SK-N-SH treated with all-trans-retinoic acid at 6 μM for 48 hours (cell line): ENCODE results near the gene EXOC4.

Source experiments
- ATAC-seq: fragments of 200-7000 bp; cut with Tn5 transposase; 3 replicates; pipeline ENCODE4 v1.9.1; 2020; ENCODE audit warnings: mild to moderate bottlenecking, moderate library complexity
- BACH2 ChIP-seq: fragments of 250-450 bp; sonication (Bioruptor Pico); IDR thresholded peaks from 2 replicates; pipeline ENCODE4 v1.9.0; 2021; ENCODE audit warnings: mild to moderate bottlenecking, borderline replicate concordance
- ESRRG ChIP-seq: fragments of 250-450 bp; sonication (Bioruptor Pico); IDR thresholded peaks from 2 replicates; pipeline ENCODE4 v1.6.1; 2021; ENCODE audit warnings: mild to moderate bottlenecking
- GLIS3 ChIP-seq: fragments of 250-450 bp; sonication (Bioruptor Pico); IDR thresholded peaks from 2 replicates; pipeline ENCODE4 v1.5.0; 2020; ENCODE audit warnings: mild to moderate bottlenecking, moderate library complexity
- ISL1 ChIP-seq: fragments of 250-450 bp; sonication (Bioruptor Pico); IDR thresholded peaks from 2 replicates; pipeline ENCODE4 v2.1.2; 2022; ENCODE audit warnings: mild to moderate bottlenecking, moderate library complexity
- OSR1 ChIP-seq: fragments of 250-450 bp; sonication (Bioruptor Pico); IDR thresholded peaks from 2 replicates; pipeline ENCODE4 v1.8.0; 2022; ENCODE audit warnings: moderate library complexity, mild to moderate bottlenecking, inconsistent platforms
- PPARA ChIP-seq: fragments of 250-450 bp; sonication (Bioruptor Pico); IDR thresholded peaks from 2 replicates; pipeline ENCODE4 v1.5.0; 2020; ENCODE audit warnings: mild to moderate bottlenecking, borderline replicate concordance
- RARB ChIP-seq: fragments of 250-450 bp; sonication (Bioruptor Pico); IDR thresholded peaks from 2 replicates; pipeline ENCODE4 v1.8.0; 2021; ENCODE audit warnings: mild to moderate bottlenecking, moderate library complexity
- TCF4 ChIP-seq: fragments of 250-450 bp; sonication (Bioruptor Pico); IDR thresholded peaks from 2 replicates; pipeline ENCODE4 v1.8.0; 2021; ENCODE audit warnings: mild to moderate bottlenecking, moderate library complexity, borderline replicate concordance
- TOX ChIP-seq: fragments of 250-450 bp; sonication (Bioruptor Pico); IDR thresholded peaks from 2 replicates; pipeline ENCODE4 v1.8.0; 2021; ENCODE audit warnings: mild to moderate bottlenecking, moderate library complexity, borderline replicate concordance
- ZC3H10 ChIP-seq: fragments of 250-450 bp; sonication (Bioruptor Pico); IDR thresholded peaks from 2 replicates; pipeline ENCODE4 v1.5.1; 2021; ENCODE audit warnings: mild to moderate bottlenecking, moderate library complexity
- ZFP3 ChIP-seq: fragments of 250-450 bp; sonication (Bioruptor Pico); IDR thresholded peaks from 2 replicates; pipeline ENCODE4 v1.5.0; 2020; ENCODE audit warnings: mild to moderate bottlenecking, moderate library complexity
- ZFP30 ChIP-seq: fragments of 450-650 bp; formaldehyde crosslinking; IDR thresholded peaks from 2 replicates; pipeline ENCODE4 v1.5.0; 2022; ENCODE audit warnings: mild to moderate bottlenecking, moderate library complexity
- ZNF565 ChIP-seq: fragments of 450-650 bp; formaldehyde crosslinking; conservative IDR thresholded peaks from 2 replicates; pipeline ENCODE4 v1.5.0; 2020; ENCODE audit warnings: low read depth, mild to moderate bottlenecking, moderate library complexity
- ZNF70 ChIP-seq: fragments of 450-650 bp; formaldehyde crosslinking; IDR thresholded peaks from 2 replicates; pipeline ENCODE4 v1.5.0; 2020; ENCODE audit warnings: mild to moderate bottlenecking, moderate library complexity
- ZNF8 ChIP-seq: fragments of 450-650 bp; formaldehyde crosslinking; IDR thresholded peaks from 2 replicates; pipeline ENCODE4 v1.5.0; 2020; ENCODE audit warnings: mild to moderate bottlenecking, moderate library complexity
- TF ChIP-seq, protein P1 (sequence below): fragments of 250-450 bp; sonication (Bioruptor Pico); IDR thresholded peaks from 2 replicates; pipeline ENCODE4 v1.8.0; 2021; ENCODE audit warnings: low read depth, mild to moderate bottlenecking, moderate library complexity, borderline replicate concordance
- TF ChIP-seq, protein P2 (sequence below): fragments of 250-450 bp; sonication (Bioruptor Pico); IDR thresholded peaks from 2 replicates; pipeline ENCODE4 v1.5.0; 2020; ENCODE audit warnings: mild to moderate bottlenecking, moderate library complexity
- TF ChIP-seq, protein P3 (sequence below): fragments of 250-450 bp; sonication (Bioruptor Pico); IDR thresholded peaks from 2 replicates; pipeline ENCODE4 v1.5.1; 2020; ENCODE audit warnings: low read depth, mild to moderate bottlenecking, moderate library complexity

Gene EXOC4

DNA sequence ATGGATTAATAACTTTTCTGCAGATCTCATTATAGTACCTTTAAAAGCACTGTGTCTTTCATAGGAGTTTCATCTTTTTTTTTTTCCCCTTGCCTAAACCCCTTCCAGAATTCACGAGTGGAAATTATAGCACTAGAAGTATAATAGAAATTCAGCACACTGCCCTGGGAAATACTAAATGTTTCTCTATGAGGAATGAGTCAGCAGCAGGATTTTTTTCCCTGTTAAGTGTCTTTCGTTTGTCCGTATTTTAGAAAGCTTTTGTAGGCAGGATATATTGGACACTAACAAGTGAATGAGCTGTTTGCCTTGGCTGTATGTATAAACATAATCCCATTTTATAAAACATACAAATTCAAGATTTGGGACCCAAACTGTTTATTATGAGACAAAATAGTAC lies 105.8 kb downstream of the EXOC4 start:
- peak; percentile 79 for ATAC-seq
- TF ChIP-seq ZFP3 (CRISPR knock-in tag): no peak
- no peak for TF ChIP-seq TOX (CRISPR knock-in tag)
- TF ChIP-seq, protein P1, sequence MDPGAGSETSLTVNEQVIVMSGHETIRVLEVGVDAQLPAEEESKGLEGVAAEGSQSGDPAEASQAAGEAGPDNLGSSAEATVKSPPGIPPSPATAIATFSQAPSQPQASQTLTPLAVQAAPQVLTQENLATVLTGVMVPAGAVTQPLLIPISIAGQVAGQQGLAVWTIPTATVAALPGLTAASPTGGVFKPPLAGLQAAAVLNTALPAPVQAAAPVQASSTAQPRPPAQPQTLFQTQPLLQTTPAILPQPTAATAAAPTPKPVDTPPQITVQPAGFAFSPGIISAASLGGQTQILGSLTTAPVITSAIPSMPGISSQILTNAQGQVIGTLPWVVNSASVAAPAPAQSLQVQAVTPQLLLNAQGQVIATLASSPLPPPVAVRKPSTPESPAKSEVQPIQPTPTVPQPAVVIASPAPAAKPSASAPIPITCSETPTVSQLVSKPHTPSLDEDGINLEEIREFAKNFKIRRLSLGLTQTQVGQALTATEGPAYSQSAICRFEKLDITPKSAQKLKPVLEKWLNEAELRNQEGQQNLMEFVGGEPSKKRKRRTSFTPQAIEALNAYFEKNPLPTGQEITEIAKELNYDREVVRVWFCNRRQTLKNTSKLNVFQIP (CRISPR knock-in tag): no peak

DNA sequence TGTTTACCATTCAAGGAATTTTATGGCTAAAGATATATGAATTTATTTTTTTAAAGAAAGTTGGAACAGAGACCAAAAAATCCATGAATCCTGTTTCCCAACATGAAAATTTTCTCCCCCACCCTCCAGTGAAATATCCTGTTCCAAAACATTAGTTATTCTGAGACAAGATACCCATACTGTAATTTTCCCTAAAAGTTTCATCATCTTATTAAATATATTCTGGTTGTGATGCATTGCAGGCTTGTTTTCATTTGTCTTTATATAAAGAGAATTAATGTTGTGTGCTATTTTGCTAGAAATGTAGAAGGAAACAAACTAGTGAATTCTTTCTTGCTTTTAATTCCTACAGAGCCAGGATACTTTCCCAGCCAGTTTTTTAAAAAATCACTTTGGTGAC lies 106.6 kb downstream of the EXOC4 start:
- TF ChIP-seq TCF4: no peak
- no peak for TF ChIP-seq ZFP3 (CRISPR knock-in tag)
- TF ChIP-seq ZFP30: no peak
- TF ChIP-seq ESRRG: no peak
- no peak for TF ChIP-seq RARB (CRISPR knock-in tag)
- TF ChIP-seq ZNF565: no peak
- TF ChIP-seq ZC3H10: no peak
- TF ChIP-seq, protein P2, sequence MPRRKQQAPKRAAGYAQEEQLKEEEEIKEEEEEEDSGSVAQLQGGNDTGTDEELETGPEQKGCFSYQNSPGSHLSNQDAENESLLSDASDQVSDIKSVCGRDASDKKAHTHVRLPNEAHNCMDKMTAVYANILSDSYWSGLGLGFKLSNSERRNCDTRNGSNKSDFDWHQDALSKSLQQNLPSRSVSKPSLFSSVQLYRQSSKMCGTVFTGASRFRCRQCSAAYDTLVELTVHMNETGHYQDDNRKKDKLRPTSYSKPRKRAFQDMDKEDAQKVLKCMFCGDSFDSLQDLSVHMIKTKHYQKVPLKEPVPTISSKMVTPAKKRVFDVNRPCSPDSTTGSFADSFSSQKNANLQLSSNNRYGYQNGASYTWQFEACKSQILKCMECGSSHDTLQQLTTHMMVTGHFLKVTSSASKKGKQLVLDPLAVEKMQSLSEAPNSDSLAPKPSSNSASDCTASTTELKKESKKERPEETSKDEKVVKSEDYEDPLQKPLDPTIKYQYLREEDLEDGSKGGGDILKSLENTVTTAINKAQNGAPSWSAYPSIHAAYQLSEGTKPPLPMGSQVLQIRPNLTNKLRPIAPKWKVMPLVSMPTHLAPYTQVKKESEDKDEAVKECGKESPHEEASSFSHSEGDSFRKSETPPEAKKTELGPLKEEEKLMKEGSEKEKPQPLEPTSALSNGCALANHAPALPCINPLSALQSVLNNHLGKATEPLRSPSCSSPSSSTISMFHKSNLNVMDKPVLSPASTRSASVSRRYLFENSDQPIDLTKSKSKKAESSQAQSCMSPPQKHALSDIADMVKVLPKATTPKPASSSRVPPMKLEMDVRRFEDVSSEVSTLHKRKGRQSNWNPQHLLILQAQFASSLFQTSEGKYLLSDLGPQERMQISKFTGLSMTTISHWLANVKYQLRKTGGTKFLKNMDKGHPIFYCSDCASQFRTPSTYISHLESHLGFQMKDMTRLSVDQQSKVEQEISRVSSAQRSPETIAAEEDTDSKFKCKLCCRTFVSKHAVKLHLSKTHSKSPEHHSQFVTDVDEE: no peak
- TF ChIP-seq ZNF8 (CRISPR knock-in tag): no peak
- no peak for TF ChIP-seq PPARA (CRISPR knock-in tag)
- ATAC-seq: no peak

DNA sequence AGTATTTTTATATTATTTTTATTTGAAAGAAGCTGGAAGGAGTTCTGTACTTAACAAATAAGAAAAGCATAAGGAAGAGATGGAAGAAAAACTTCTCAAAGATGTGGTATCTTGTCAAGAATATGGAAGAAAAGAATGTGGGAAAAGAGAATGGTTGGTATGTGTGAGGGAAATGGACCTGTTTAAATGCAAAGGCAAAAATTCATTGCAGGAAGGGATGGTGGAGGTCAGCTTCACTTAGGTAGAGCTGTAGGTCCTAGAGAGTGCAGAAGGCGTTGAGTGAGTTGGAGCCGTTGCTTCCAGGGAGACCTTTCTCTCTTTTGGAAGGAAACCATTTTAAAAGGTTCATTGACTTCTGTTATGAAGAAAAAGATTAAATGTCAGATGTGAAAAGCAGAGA lies 107.3 kb downstream of the EXOC4 start:
- TF ChIP-seq TCF4 (no peak), PPARA (CRISPR knock-in tag) (no peak), GLIS3 (CRISPR knock-in tag) (no peak), BACH2 (CRISPR knock-in tag) (no peak)
- TF ChIP-seq, protein P1 (CRISPR knock-in tag): no peak
- ATAC-seq: no peak

DNA sequence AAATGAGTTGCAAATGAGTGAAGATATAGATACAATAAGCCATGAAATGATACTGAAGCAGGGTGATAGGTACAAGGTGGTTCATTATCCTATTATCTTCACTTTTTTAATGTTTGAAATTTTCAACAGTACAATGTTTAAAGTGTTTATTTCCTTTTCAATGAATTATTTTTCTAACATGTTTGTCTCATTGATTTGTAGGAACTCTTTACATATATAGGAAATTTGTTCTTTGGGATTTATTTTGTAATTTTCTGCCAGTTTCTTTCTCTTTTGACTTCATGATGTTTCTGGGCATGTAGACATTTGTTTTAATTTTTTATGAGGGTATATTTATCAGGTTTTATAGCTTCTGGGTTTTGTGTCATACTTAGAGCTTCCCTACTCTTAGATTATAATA lies 108.9 kb downstream of the EXOC4 start:
- no peak for ATAC-seq
- TF ChIP-seq, protein P1 (CRISPR knock-in tag): no peak
- no peak for TF ChIP-seq ISL1 (CRISPR knock-in tag)
- no peak for TF ChIP-seq ZC3H10
- TF ChIP-seq ZFP3 (CRISPR knock-in tag): no peak
- TF ChIP-seq, protein P2: no peak
- no peak for TF ChIP-seq BACH2 (CRISPR knock-in tag)
- TF ChIP-seq OSR1 (CRISPR knock-in tag): no peak
- TF ChIP-seq RARB (CRISPR knock-in tag): no peak
- no peak for TF ChIP-seq ESRRG
- TF ChIP-seq ZNF8 (CRISPR knock-in tag): no peak
- no peak for TF ChIP-seq ZNF70 (CRISPR knock-in tag)
- TF ChIP-seq TOX (CRISPR knock-in tag): no peak
- TF ChIP-seq GLIS3 (CRISPR knock-in tag): no peak
- TF ChIP-seq, protein P3, sequence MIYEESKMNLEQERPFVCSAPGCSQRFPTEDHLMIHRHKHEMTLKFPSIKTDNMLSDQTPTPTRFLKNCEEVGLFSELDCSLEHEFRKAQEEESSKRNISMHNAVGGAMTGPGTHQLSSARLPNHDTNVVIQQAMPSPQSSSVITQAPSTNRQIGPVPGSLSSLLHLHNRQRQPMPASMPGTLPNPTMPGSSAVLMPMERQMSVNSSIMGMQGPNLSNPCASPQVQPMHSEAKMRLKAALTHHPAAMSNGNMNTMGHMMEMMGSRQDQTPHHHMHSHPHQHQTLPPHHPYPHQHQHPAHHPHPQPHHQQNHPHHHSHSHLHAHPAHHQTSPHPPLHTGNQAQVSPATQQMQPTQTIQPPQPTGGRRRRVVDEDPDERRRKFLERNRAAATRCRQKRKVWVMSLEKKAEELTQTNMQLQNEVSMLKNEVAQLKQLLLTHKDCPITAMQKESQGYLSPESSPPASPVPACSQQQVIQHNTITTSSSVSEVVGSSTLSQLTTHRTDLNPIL (CRISPR knock-in tag): no peak
- TF ChIP-seq, all 23 proteins: peak for 0
